Esophagus mucosa (tissue), 1 donor: Measurements from ENCODE around the gene BARX2. TPM values are rescaled to one million over a fixed set of nuclear protein-coding genes. Genes with fewer than 3 reads are reported as not detected.

Experiments used
- total RNA-seq: library from RNA; stranded (reverse); gene quantifications from one replicate; pipeline ENCODE4 v1.2.4, GENCODE V29; 2023
- donor health status: DM: yes; HTN: yes; CAD: no.

The BARX2 gene
- total RNA-seq, 1 donor from 2014 or later, result 92.8 TPM

Other genes starting within 250 kb of the BARX2 start
- gene ARHGAP32, start 183.5 kb upstream of the BARX2 start, total RNA-seq, result 57.2 TPM